MCF 10A (cell line): ENCODE data around the gene GPC5. TPM values are rescaled to one million over a fixed set of nuclear protein-coding genes. Genes with fewer than 3 reads are reported as not detected.

Experiments
- BruUV-seq: library from RNA; stranded (reverse); fragments of 400-500 nt; replicated peaks from 2 replicates; lab custom pipeline; 2021; lab: Mats Ljungman, UMichigan
- CTCF ChIA-PET: fragments of 300-600 bp; sonication (Branson Sonifier 250); formaldehyde crosslinking; extraction: SDS; loops from one replicate; lab custom pipeline; 2021; ENCODE audit warnings: antibody characterized with exemption, inconsistent platforms; lab: Yijun Ruan, JAX
- POLR2A ChIA-PET: fragments of 300-600, 350-650 bp; sonication (Branson Sonifier 250); formaldehyde crosslinking; extraction: SDS; loops from one replicate; lab custom pipeline; 2020; ENCODE audit warnings: antibody characterized with exemption, inconsistent platforms; lab: Yijun Ruan, JAX
- DNase-seq: peaks from one replicate; pipeline ENCODE4 v3.0.0-alpha.2; 2018; ENCODE audit not compliant: unreplicated experiment
- H3K27ac Mint-ChIP-seq: one replicate; pipeline ENCODE4 v1.8.0; 2022; ENCODE audit warnings: mild to moderate bottlenecking, low read depth, mixed read lengths; ENCODE audit not compliant: unreplicated experiment
- H3K27me3 Mint-ChIP-seq: one replicate; pipeline ENCODE4 v1.8.0; 2022; ENCODE audit warnings: mixed read lengths; ENCODE audit not compliant: insufficient read depth, unreplicated experiment
- H3K36me3 Mint-ChIP-seq: one replicate; pipeline ENCODE4 v1.8.0; 2022; ENCODE audit warnings: mild to moderate bottlenecking, moderate library complexity, mixed read lengths; ENCODE audit not compliant: insufficient read depth, unreplicated experiment
- H3K4me1 Mint-ChIP-seq: one replicate; pipeline ENCODE4 v1.8.0; 2022; ENCODE audit warnings: mixed read lengths; ENCODE audit not compliant: insufficient read depth, unreplicated experiment
- H3K4me3 Mint-ChIP-seq: one replicate; pipeline ENCODE4 v1.8.0; 2022; ENCODE audit warnings: mild to moderate bottlenecking, moderate library complexity, mixed read lengths; ENCODE audit not compliant: unreplicated experiment
- H3K9me3 Mint-ChIP-seq: one replicate; pipeline ENCODE4 v1.8.0; 2022; ENCODE audit warnings: mixed read lengths; ENCODE audit not compliant: unreplicated experiment
- intact Hi-C: fragments of 100-400 bp; cut with micrococcal nuclease; formaldehyde crosslinking; loops from 2 replicates; pipeline ENCODE4 v1.14.1; 2022
- total RNA-seq: library from RNA; stranded (reverse); gene quantifications from 2 replicates; pipeline ENCODE4 v1.2.3, GENCODE V29; 2022
- TF ChIP-seq, protein P1 (sequence below): fragments of 200-600 bp; IDR thresholded peaks from one replicate; pipeline ENCODE4 v1.8.0; 2022; ENCODE audit warnings: antibody characterized with exemption, mild to moderate bottlenecking; ENCODE audit not compliant: unreplicated experiment

The GPC5 gene
- total RNA-seq, 1 experiment from 2014 or later = not detected

- H3K27ac Mint-ChIP-seq = no peak overlapping the region
- H3K4me1 Mint-ChIP-seq = no peaks in the 10 kb centered on the region
- no TSS peak for BruUV-seq
- no peaks in the 10 kb centered on the region for H3K36me3 Mint-ChIP-seq
- DNase-seq = no peak
- POLR2A ChIA-PET = interaction anchor here (0.7 kb wide), 1 partner anchor 79 kb away, joined by 3 read pairs; no protein-coding TSS in a partner anchor
- H3K9me3 Mint-ChIP-seq = no peaks in the 10 kb centered on the region
- TF ChIP-seq, protein P1, sequence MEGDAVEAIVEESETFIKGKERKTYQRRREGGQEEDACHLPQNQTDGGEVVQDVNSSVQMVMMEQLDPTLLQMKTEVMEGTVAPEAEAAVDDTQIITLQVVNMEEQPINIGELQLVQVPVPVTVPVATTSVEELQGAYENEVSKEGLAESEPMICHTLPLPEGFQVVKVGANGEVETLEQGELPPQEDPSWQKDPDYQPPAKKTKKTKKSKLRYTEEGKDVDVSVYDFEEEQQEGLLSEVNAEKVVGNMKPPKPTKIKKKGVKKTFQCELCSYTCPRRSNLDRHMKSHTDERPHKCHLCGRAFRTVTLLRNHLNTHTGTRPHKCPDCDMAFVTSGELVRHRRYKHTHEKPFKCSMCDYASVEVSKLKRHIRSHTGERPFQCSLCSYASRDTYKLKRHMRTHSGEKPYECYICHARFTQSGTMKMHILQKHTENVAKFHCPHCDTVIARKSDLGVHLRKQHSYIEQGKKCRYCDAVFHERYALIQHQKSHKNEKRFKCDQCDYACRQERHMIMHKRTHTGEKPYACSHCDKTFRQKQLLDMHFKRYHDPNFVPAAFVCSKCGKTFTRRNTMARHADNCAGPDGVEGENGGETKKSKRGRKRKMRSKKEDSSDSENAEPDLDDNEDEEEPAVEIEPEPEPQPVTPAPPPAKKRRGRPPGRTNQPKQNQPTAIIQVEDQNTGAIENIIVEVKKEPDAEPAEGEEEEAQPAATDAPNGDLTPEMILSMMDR = no peak
- CTCF ChIA-PET = no interaction called here
- peaks cover 30% of the 10 kb centered on the region for H3K27me3 Mint-ChIP-seq
- intact Hi-C loops = no loop called here
- H3K4me3 Mint-ChIP-seq = no peak overlapping the region
Measured at GRCh38 chr13:91540158-91540736, 141.8 kb downstream of the GPC5 start.

DNA sequence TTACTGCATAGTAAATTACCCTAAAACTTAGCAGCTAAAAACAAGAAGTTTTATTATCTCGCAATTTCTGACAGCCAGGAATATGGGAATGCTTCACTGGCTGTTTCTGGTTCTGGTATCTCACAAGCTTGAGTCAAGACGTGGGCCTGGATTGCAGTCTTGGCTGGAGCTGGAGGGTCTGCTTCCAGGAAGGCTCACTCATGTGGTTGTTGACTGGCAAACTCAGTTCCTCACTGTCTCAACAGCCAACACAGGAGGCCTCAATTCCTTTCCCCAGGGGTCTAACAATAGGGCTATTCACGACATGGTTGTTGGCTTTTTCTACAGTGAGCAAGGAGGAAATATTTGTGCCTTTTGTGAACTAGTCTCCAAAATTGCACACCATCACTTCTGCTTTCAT lies 146.3 kb downstream of the GPC5 start:
- intact Hi-C loops = no loop called here
- ChIA-PET CTCF (interaction anchor here (0.6 kb wide), 1 partner anchor 174 kb away, joined by 3 read pairs; no protein-coding TSS in a partner anchor), POLR2A (no interaction called here)
- no peaks in the 10 kb centered on the region for H3K9me3 Mint-ChIP-seq
- peaks cover 21% of the 10 kb centered on the region for H3K27me3 Mint-ChIP-seq
- no TSS peak for BruUV-seq
- TF ChIP-seq, protein P1 = no peak
- no peak overlapping the region for H3K4me3 Mint-ChIP-seq
- no peaks in the 10 kb centered on the region for H3K36me3 Mint-ChIP-seq
- no peak overlapping the region for H3K27ac Mint-ChIP-seq
- peaks cover 5% of the 10 kb centered on the region for H3K4me1 Mint-ChIP-seq
- no peak for DNase-seq

GRCh38 chr13:91546900-91547299 lies 148.5 kb downstream of the GPC5 start:
- BruUV-seq = no TSS peak

GRCh38 chr13:91553584-91553983 lies 155.2 kb downstream of the GPC5 start:
- Mint-ChIP-seq H3K27me3 (peaks cover 12% of the 10 kb centered on the region), H3K36me3 (no peaks in the 10 kb centered on the region), H3K4me1 (no peaks in the 10 kb centered on the region), H3K27ac (no peak overlapping the region), H3K9me3 (no peaks in the 10 kb centered on the region), H3K4me3 (no peak overlapping the region)
- intact Hi-C loops = no loop called here
- TF ChIP-seq, protein P1 = no peak
- CTCF ChIA-PET = no interaction called here
- no TSS peak for BruUV-seq
- POLR2A ChIA-PET = no interaction called here
- DNase-seq = no peak

More at GRCh38 chr13:91546900-91547299, 148.5 kb downstream of the GPC5 start:
- POLR2A ChIA-PET = no interaction called here
- intact Hi-C loops = no loop called here
- H3K4me1 Mint-ChIP-seq = peaks cover 5% of the 10 kb centered on the region
- no peaks in the 10 kb centered on the region for H3K9me3 Mint-ChIP-seq
- no peaks in the 10 kb centered on the region for H3K36me3 Mint-ChIP-seq
- peaks cover 21% of the 10 kb centered on the region for H3K27me3 Mint-ChIP-seq
- peak; percentile 32 for DNase-seq
- TF ChIP-seq, protein P1 = no peak
- CTCF ChIA-PET = no interaction called here
- no peak overlapping the region for H3K4me3 Mint-ChIP-seq
- no peak overlapping the region for H3K27ac Mint-ChIP-seq
